Measurements from ENCODE around the gene ACSS1.

The ACSS1 gene

GRCh38 chr20:24992487-24993205 lies 65.3 kb downstream of the ACSS1 start, which contains the start of gene APMAP:
Gene APMAP, minus strand, starts transcription at chr20:24992751. Its CDS starts 63 bp downstream, at chr20:24992688.
- DNase-seq: peak; percentile 86

GRCh38 chr20:24991897-24992486 lies 65.9 kb downstream of the ACSS1 start:
- no peak for DNase-seq

GRCh38 chr20:24990810-24991252 lies 67.1 kb downstream of the ACSS1 start:
- no peak for DNase-seq

GRCh38 chr20:24989162-24989561 lies 68.8 kb downstream of the ACSS1 start:
- DNase-seq: no peak

GRCh38 chr20:24987873-24988835 lies 69.8 kb downstream of the ACSS1 start:
- DNase-seq: no peak

- peak; percentile 52 for DNase-seq
These were observed 70.7 kb downstream of the ACSS1 start for GRCh38 chr20:24987244-24987643.

- DNase-seq: peak; percentile 96
These were observed 71.4 kb downstream of the ACSS1 start for GRCh38 chr20:24986436-24987015.

- peak; percentile 15 for DNase-seq
These were observed 72.1 kb downstream of the ACSS1 start for GRCh38 chr20:24985802-24986201.

- no peak for DNase-seq
These were observed 72.8 kb downstream of the ACSS1 start for GRCh38 chr20:24984961-24985640.

GRCh38 chr20:24983896-24984295 lies 74.0 kb downstream of the ACSS1 start:
- no peak for DNase-seq

- no peak for DNase-seq
These were observed 76.1 kb downstream of the ACSS1 start for GRCh38 chr20:24981790-24982189.

- DNase-seq: no peak
These were observed 76.7 kb downstream of the ACSS1 start for GRCh38 chr20:24981282-24981681.

- DNase-seq: no peak
These were observed 77.5 kb downstream of the ACSS1 start for GRCh38 chr20:24980291-24981053.

GRCh38 chr20:24979036-24979960 lies 78.6 kb downstream of the ACSS1 start:
- DNase-seq: no peak

GRCh38 chr20:24978513-24978912 lies 79.4 kb downstream of the ACSS1 start:
- DNase-seq: no peak

GRCh38 chr20:24977797-24978196 lies 80.1 kb downstream of the ACSS1 start:
- DNase-seq: no peak

GRCh38 chr20:24977336-24977735 lies 80.6 kb downstream of the ACSS1 start:
- no peak for DNase-seq

GRCh38 chr20:24972341-24972740 lies 85.6 kb downstream of the ACSS1 start:
- no peak for DNase-seq

- DNase-seq: no peak
These were observed 86.4 kb downstream of the ACSS1 start for GRCh38 chr20:24971376-24972101.

- DNase-seq: no peak
These were observed 87.2 kb downstream of the ACSS1 start for GRCh38 chr20:24970754-24971153.

Measured in DMS79 treated with DMSO at 0.1 percent for 48 hours (cell line).